ENCODE results near the gene CMC2.

CMC2 gene

DNA sequence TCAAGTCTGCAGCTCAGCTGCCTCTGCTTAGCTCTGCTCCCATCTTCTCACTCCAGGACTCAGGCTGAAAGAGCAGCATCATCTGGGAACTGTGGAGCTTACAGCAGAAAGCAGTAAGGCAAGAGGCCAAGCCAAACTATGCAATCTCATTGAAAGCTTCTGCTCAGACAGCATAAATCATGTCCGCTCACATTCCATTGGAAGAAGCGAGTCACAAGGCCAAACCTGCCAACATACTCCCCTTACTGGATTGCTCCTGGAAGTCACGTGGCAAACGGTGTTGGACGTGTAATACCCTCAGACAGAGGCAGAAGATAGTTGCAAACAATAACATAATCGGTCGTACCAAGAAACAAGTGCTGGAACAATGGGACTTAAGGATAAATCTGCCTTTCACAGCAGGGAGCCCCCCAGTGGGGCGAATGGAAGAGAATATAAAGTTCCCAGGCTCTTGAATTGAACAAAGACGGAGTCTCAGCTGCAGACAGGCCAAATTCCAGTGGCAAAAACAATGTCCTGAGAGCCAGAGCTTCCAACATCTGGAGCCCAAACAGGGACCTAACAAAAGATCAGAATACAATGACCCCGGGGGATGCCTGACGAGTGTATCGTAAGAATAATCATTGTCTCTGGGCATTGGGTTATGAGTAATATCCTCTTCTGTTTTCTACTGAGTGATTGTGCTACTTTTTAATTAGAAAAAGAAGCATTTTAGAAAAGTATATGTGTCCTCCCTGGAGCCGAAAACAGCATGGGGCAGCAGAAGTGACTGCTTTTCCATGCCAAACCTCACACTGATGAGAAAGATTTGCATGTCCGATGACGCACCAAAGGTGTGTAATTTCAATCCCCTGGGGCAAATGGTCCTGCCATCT lies 68.4 kb downstream of the CMC2 start:
- in situ Hi-C loops (cut with MboI; ENCODE audit: low sequenced_read_pairs) = no loop called here

DNA sequence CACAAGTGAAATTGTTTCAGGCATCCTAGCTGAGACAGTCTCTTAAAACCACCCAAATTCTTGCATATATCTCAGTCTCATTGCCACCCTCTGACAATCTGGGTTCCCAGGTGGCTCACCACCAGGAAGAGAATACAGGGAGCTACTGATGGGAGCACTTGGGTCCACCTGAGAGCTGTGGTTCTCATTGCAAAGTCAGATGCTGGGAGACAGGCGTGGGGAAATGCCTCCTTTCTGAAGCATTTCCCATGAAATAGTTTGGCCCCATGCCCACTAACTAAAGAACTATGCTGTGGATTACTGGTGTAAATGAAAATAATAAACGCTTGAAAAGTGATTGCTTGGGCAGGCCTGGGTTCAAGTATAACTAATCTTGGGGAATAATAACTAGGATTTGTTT lies 70.3 kb downstream of the CMC2 start:
- in situ Hi-C loops (cut with MboI; ENCODE audit: low sequenced_read_pairs) = no loop called here

DNA sequence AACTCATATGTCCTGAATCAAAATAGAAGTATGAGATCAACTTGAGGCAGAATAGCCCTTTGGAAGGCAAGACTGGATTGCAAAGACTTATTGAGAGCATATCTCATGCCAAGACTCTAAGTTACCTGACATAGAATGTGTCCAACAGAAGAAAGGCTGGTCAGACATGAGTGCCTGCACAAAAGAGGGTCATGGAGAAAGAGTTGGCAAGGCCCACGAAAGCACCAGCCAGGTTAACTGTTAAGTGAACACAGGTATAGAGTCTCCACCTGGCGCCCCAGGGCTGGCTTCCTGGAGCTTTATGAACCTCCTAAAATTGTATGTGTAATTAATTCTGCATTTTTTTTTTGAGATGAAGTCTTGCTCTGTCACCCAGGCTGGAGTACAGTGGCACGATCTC lies 71.0 kb downstream of the CMC2 start:
- in situ Hi-C loops (cut with MboI; ENCODE audit: low sequenced_read_pairs) = no loop called here

DNA sequence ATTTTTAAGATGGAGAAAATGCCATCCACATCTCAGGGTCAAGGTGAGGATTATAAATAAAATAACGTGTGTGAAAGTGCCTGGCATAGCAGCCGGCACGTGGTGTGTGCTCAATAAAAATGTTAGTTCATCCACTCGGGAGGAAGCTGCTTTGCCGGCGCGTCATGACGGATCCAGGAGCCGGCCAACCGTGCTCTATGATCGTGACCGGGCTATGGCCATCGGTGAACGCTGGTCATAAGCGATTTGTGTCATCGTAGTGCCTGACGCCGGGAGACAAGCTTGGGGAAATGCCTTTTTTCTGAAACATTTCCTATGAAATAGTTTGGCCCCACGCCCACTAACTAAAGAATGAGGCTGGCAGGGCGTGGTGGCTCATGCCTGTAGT lies 74.0 kb downstream of the CMC2 start:
- in situ Hi-C loops (cut with MboI; ENCODE audit: low sequenced_read_pairs) = no loop called here

DNA sequence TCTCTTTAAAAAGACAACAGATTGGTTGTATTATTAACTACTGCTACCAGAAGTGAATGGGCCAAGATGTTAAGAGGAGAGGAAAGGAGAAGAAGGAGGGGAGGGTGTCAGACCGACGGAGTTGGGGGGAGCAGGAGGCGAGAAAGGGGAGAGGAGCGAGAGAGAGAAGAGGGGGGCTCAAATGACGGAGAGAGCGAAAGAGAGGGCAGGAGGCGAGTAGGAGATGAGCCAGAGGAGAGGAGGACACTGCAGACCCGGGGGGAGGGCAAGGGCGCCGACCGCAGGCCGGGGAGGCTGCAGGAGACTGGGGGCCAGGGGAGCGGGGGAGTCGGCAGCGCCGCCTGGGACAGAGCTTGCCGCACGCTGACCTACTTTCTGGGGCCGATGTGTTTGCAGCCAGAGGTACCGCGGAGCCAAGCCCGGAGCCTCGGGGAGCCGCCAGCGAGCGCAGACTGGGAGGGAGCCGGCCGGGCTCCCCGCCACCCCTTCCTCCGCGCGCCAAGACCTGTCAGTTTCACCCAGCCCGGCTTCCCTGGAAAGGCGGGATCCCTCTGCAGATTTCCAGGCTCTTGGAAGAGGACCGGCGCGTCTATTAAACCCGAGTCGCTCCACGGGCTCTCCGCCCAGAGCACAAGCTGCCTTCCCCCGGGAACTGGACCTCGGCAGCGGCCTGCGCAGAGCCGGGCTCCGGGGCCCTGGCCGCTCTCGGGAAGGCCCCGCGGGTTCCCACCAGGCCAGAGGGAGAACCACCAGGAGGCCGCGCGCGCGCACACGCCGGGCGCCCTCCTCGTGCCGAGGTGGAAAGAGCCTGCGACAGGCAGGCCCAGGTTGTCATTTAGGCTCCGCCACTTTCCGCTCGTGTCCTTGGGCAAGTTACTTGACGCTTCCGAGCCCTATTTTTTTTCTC lies 74.6 kb downstream of the CMC2 start:
- in situ Hi-C loops (cut with MboI; ENCODE audit: low sequenced_read_pairs) = no loop called here

DNA sequence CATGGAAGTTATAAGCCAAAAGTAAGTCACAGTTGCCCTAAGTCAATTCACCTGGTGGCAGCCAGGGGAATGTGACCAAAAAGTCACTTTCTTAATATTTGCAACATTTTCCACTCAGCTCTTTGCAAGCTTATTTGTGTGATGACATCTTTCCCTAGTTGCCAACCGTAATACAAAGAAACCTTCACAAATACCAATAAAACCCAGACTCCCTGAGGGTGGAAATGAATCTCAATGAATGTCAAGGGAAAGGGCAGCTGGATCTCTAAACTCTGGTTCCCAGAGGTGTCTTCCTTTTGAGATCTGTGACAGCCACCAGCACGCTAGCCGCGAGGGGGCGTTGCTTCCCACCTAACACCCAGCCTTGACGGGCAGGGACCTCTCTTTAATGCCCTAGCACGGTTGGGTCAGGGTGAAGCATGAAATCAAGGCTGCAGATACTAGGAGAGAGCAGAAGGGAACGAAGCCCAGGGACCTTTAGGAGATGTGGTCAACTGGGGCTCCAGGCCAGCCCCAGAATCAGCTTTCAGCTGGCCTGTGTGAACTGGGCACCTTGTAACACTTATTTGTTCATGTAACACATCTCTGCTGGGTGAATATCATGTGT lies 82.2 kb downstream of the CMC2 start:
- in situ Hi-C loops (cut with MboI; ENCODE audit: low sequenced_read_pairs) = no loop called here

DNA sequence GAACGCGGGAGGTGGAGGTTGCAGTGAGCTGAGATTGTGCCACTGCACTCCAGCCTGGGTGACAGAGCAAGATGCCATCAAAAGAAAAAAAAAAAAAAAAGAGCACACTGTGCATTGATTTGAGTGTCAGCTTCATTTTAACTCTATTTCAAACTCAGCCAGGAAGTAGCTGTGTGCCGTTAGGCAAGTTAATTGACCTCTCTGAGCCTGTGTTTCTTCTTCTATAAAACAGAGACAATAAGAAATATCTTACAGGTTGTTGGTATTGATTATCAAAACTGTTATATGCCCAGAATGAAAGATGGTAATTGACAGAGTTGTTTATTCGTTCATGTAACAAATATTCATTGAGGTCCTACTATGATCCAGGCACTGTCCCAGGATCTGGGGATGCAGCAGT lies 83.3 kb downstream of the CMC2 start:
- in situ Hi-C loops (cut with MboI; ENCODE audit: low sequenced_read_pairs) = no loop called here
